K562 (cell line): Measurements from ENCODE around the gene DIRAS1. TPM values are rescaled to one million over a fixed set of nuclear protein-coding genes. Genes with fewer than 3 reads are reported as not detected.

ENCODE experiments used
- BMI1 ChIP-seq: fragments of 150-350 bp; IDR thresholded peaks from 2 replicates; pipeline ENCODE4 v1.6.1; 2014; ENCODE audit warnings: low read length
- CREB3 ChIP-seq: fragments of 450-650 bp; conservative IDR thresholded peaks from 2 replicates; pipeline ENCODE4 v1.6.1; 2016; ENCODE audit warnings: missing genetic modification characterization, low read depth, mild to moderate bottlenecking, missing compliant biosample characterization, moderate library complexity
- HIVEP1 ChIP-seq: fragments of 250-450 bp; sonication (Bioruptor Pico); IDR thresholded peaks from 2 replicates; pipeline ENCODE4 v1.4.0; 2020; ENCODE audit warnings: mild to moderate bottlenecking
- KAT7 ChIP-seq: sonication (generic); formaldehyde crosslinking; IDR thresholded peaks from 2 replicates; pipeline ENCODE4 v1.8.0; 2022; ENCODE audit warnings: missing genetic modification reagents, mild to moderate bottlenecking, borderline replicate concordance
- NONO ChIP-seq, 2 experiments: fragments of 200-400 bp in 1 of 2; fragments of 450-650 bp in 1 of 2; formaldehyde crosslinking in 1 of 2; IDR thresholded peaks; 2 replicates each; pipeline ENCODE4 v1.6.1; 2017; ENCODE audit warnings: low read depth in 2 of 2, mild to moderate bottlenecking in 2 of 2, moderate library complexity in 2 of 2, low read length in 1 of 2
- THAP7 ChIP-seq: fragments of 250-450 bp; sonication (Bioruptor Pico); IDR thresholded peaks from 2 replicates; pipeline ENCODE4 v1.5.0; 2021
- ZBTB11 ChIP-seq, 3 experiments: fragments of 200-800 bp in 1 of 3; fragments of 250-450 bp in 1 of 3; fragments of 450-650 bp in 1 of 3; sonication (Bioruptor Pico) in 1 of 3; sonication (Bioruptor generic) in 1 of 3; formaldehyde crosslinking in 1 of 3; IDR thresholded peaks; 2 replicates each; pipeline versions ENCODE4 v1.6.1 to v1.8.0; 2016 to 2022; ENCODE audit warnings: mild to moderate bottlenecking in 2 of 3, missing genetic modification characterization in 2 of 3, missing compliant biosample characterization in 1 of 3, moderate library complexity in 1 of 3
- ZHX1 ChIP-seq: fragments of 150-350 bp; conservative IDR thresholded peaks from 2 replicates; pipeline ENCODE4 v1.6.1; 2014; ENCODE audit warnings: low read length
- ZNF511 ChIP-seq: sonication (generic); formaldehyde crosslinking; IDR thresholded peaks from 2 replicates; pipeline ENCODE4 v1.8.0; 2022; ENCODE audit warnings: mild to moderate bottlenecking, missing genetic modification reagents
- polyA plus RNA-seq, 8 experiments: library from polyadenylated mRNA; depleted of rRNA in 4 of 8; stranded (reverse) in 5 of 8; unstranded in 3 of 8; fragments of >200 nt; fragmentation: Nextera tagmentation in 2 of 8; fragmentation: Illumina TruSeq in 1 of 8; extraction: Ambion mirVana in 2 of 8; extraction: Trizol in 1 of 8; gene quantifications; 2 replicates each; pipeline versions ENCODE4 v1.2.1 to v1.2.3, GENCODE V29; 2011 to 2014; ENCODE audit warnings: inconsistent platforms in 1 of 8, missing spikeins in 1 of 8
- total RNA-seq, 7 experiments: library from RNA; depleted of rRNA in 6 of 7; stranded (reverse); fragments of >200 nt in 6 of 7; fragmentation: Illumina TruSeq in 2 of 7; extraction: Trizol in 2 of 7; gene quantifications; 2 replicates each; pipeline versions ENCODE4 v1.2.1 to v1.2.3, GENCODE V29; 2011 to 2021; ENCODE audit warnings: low replicate concordance in 1 of 7
- TF ChIP-seq, protein P1 (sequence below): fragments of 250-450 bp; sonication (Bioruptor Pico); IDR thresholded peaks from 2 replicates; pipeline ENCODE4 v1.9.0; 2021; ENCODE audit warnings: mild to moderate bottlenecking
- TF ChIP-seq, protein P2 (sequence below): fragments of 450-650 bp; IDR thresholded peaks from 2 replicates; pipeline ENCODE4 v1.6.1; 2016; ENCODE audit warnings: missing biosample characterization, missing genetic modification characterization
- TF ChIP-seq, protein P3 (sequence below): fragments of 250-450 bp; sonication (Bioruptor Pico); IDR thresholded peaks from 2 replicates; pipeline ENCODE4 v1.6.1; 2021; ENCODE audit warnings: mild to moderate bottlenecking
- TF ChIP-seq, protein P4 (sequence below): fragments of 250-450 bp; sonication (Bioruptor Pico); IDR thresholded peaks from 2 replicates; pipeline ENCODE4 v1.5.0; 2021

DIRAS1 gene
- total and polyA plus RNA-seq, 9 of the 15 experiments (the other 6 are each of a cell fraction or from before 2014, with no cell fraction given) = 0.11 to 12.0 (median 2.9) TPM

GRCh38 chr19:2739602-2740313 lies 18.6 kb upstream of the DIRAS1 start, which contains the start of gene SLC39A3 (continued):
- no peak for TF ChIP-seq ZHX1
- peak; percentile 98 to 99 (median 99) for TF ChIP-seq ZBTB11 (CRISPR knock-in tag; IDR thresholded peaks at IDR 0.05)
- TF ChIP-seq BMI1 = no peak
- TF ChIP-seq, protein P1, sequence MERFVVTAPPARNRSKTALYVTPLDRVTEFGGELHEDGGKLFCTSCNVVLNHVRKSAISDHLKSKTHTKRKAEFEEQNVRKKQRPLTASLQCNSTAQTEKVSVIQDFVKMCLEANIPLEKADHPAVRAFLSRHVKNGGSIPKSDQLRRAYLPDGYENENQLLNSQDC (CRISPR knock-in tag) = no peak
- no peak for TF ChIP-seq THAP7
- TF ChIP-seq, protein P2, sequence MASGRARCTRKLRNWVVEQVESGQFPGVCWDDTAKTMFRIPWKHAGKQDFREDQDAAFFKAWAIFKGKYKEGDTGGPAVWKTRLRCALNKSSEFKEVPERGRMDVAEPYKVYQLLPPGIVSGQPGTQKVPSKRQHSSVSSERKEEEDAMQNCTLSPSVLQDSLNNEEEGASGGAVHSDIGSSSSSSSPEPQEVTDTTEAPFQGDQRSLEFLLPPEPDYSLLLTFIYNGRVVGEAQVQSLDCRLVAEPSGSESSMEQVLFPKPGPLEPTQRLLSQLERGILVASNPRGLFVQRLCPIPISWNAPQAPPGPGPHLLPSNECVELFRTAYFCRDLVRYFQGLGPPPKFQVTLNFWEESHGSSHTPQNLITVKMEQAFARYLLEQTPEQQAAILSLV = 0 out of 2 replicates have a peak, but pooled peaks have one; percentile 47
- TF ChIP-seq, protein P3, sequence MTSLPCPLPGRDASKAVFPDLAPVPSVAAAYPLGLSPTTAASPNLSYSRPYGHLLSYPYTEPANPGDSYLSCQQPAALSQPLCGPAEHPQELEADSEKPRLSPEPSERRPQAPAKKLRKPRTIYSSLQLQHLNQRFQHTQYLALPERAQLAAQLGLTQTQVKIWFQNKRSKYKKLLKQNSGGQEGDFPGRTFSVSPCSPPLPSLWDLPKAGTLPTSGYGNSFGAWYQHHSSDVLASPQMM (CRISPR knock-in tag) = no peak
- no peak; the same call in 1 of the 2 replicates for TF ChIP-seq CREB3 (tag)
- TF ChIP-seq ZNF511 (CRISPR knock-in tag) = peak; percentile 99
- TF ChIP-seq HIVEP1 = 0 out of 2 replicates have a peak, but pooled peaks have one; percentile 48
- peak in 1 of 2 experiments; percentile 52; a peak in 2 of 4 replicates for TF ChIP-seq NONO (IDR thresholded peaks at IDR 0.05; ENCODE audit: low read depth in 2 of 2, low read length in 1 of 2)
- 0 out of 2 replicates have a peak, but pooled peaks have one; percentile 71 for TF ChIP-seq KAT7
- TF ChIP-seq, protein P4, sequence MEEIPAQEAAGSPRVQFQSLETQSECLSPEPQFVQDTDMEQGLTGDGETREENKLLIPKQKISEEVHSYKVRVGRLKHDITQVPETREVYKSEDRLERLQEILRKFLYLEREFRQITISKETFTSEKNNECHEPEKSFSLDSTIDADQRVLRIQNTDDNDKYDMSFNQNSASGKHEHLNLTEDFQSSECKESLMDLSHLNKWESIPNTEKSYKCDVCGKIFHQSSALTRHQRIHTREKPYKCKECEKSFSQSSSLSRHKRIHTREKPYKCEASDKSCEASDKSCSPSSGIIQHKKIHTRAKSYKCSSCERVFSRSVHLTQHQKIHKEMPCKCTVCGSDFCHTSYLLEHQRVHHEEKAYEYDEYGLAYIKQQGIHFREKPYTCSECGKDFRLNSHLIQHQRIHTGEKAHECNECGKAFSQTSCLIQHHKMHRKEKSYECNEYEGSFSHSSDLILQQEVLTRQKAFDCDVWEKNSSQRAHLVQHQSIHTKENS (CRISPR knock-in tag) = no peak
